Astrocyte (in vitro differentiated cells and primary cell): ENCODE results near the gene RPA3.

Experiments
- CTCF ChIP-seq: IDR thresholded peaks from 2 replicates; pipeline ENCODE4 v1.5.1; 2011; ENCODE audit warnings: low read depth, mild to moderate bottlenecking, inconsistent platforms, low read length, moderate library complexity; ENCODE audit not compliant: insufficient read depth
- EZH2 ChIP-seq: IDR thresholded peaks from 2 replicates; pipeline ENCODE4 v1.6.1; 2012; ENCODE audit warnings: mild to moderate bottlenecking, low read length, inconsistent platforms; ENCODE audit not compliant: insufficient read depth

DNA sequence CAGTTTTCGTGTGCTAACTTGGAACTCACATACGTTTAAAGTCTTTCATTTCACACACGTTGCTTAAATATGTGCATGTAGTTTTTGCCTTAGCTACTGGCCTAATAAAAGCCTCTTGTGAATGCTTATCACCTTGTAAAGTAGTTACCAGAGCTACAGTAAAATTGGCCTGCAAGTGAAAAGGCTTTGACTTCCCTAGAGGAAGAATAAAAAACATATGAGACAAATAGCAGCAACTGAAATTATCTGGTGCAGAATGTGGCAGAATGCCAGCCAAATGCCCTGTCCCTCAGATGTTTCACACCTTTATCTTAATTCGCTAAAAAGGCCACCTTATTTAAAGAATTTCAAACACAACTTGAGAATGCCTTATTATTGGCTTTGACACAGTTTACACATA lies 28.1 kb upstream of the RPA3 start:
- TF ChIP-seq CTCF (no peak), EZH2 (no peak)
